Nephron progenitor cell (in vitro differentiated cells): ENCODE results near the gene GINS1.

Source experiments
- DNase-seq: peaks from one replicate; pipeline ENCODE4 v3.0.0; 2021
- H3K27ac Mint-ChIP-seq: 2 replicates; pipeline ENCODE4 v1.8.0; 2021; ENCODE audit warnings: mild to moderate bottlenecking, moderate library complexity, mixed read lengths
- H3K27me3 Mint-ChIP-seq: 2 replicates; pipeline ENCODE4 v1.8.0; 2021; ENCODE audit warnings: mild to moderate bottlenecking, low read depth, mixed read lengths; ENCODE audit not compliant: poor library complexity
- H3K36me3 Mint-ChIP-seq: 2 replicates; pipeline ENCODE4 v1.8.0; 2021; ENCODE audit warnings: low read depth, mixed read lengths
- H3K4me1 Mint-ChIP-seq: 2 replicates; pipeline ENCODE4 v1.8.0; 2021; ENCODE audit warnings: mixed read lengths
- H3K4me3 Mint-ChIP-seq: 2 replicates; pipeline ENCODE4 v1.8.0; 2021; ENCODE audit warnings: mild to moderate bottlenecking, moderate library complexity, mixed read lengths
- H3K9me3 Mint-ChIP-seq: 2 replicates; pipeline ENCODE4 v1.8.0; 2021; ENCODE audit warnings: mild to moderate bottlenecking, moderate library complexity, mixed read lengths
- TF ChIP-seq, protein P1 (sequence below): fragments of 200-600 bp; sonication (generic); IDR thresholded peaks from 2 replicates; pipeline ENCODE4 v1.5.0; 2021; ENCODE audit warnings: antibody characterized with exemption

GINS1 gene

DNA sequence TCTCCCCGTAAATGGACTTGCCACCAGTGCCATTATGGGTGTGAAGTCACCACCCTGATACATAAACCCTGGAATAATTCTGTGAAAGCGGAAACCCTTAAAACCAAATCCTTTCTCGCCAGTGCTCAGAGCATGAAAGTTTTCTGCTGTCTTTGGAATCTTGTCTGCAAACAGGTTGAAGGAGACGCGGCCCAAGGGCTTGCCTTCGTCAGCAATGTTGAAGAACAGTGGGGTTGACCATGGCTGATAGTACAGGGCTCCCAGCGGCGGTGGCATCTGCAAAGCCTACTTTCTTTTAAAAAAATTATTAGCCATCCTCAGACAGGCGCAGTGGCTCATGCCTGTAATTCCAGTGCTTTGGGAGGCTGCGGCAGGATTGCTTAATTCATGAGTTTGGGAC is 38.9 kb upstream of the GINS1 start:
- Mint-ChIP-seq H3K9me3 (peaks cover 64% of the 10 kb centered on the region), H3K36me3 (peaks cover 89% of the 10 kb centered on the region), H3K4me3 (no peak overlapping the region), H3K27ac (no peak overlapping the region), H3K27me3 (peaks cover 6% of the 10 kb centered on the region), H3K4me1 (no peaks in the 10 kb centered on the region)
- TF ChIP-seq, protein P1, sequence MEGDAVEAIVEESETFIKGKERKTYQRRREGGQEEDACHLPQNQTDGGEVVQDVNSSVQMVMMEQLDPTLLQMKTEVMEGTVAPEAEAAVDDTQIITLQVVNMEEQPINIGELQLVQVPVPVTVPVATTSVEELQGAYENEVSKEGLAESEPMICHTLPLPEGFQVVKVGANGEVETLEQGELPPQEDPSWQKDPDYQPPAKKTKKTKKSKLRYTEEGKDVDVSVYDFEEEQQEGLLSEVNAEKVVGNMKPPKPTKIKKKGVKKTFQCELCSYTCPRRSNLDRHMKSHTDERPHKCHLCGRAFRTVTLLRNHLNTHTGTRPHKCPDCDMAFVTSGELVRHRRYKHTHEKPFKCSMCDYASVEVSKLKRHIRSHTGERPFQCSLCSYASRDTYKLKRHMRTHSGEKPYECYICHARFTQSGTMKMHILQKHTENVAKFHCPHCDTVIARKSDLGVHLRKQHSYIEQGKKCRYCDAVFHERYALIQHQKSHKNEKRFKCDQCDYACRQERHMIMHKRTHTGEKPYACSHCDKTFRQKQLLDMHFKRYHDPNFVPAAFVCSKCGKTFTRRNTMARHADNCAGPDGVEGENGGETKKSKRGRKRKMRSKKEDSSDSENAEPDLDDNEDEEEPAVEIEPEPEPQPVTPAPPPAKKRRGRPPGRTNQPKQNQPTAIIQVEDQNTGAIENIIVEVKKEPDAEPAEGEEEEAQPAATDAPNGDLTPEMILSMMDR = no peak
- no peak for DNase-seq

DNA sequence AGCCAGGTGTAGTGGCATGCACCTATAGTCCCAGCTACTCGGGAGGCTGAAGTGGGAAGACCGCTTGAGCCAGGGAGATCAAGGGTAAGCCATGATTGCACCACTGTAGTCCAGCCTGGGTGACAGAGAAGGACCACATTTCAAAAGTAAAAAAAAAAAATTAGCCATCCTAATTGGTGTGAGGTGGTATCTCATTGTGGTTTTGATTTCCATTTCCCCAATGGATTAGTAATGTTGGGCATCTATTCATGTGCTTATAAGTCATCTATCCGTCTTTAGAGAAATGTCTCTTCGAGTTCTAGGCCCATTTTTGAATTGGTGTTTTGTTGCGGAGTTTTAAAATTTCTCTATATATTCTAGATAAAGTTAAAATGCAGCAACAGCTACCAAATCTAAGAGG is 38.5 kb upstream of the GINS1 start:
- no peak overlapping the region for H3K4me3 Mint-ChIP-seq
- peaks cover 66% of the 10 kb centered on the region for H3K9me3 Mint-ChIP-seq
- H3K4me1 Mint-ChIP-seq = no peaks in the 10 kb centered on the region
- peaks cover 6% of the 10 kb centered on the region for H3K27me3 Mint-ChIP-seq
- DNase-seq = no peak
- peaks cover 91% of the 10 kb centered on the region for H3K36me3 Mint-ChIP-seq
- TF ChIP-seq, protein P1 = no peak
- no peak overlapping the region for H3K27ac Mint-ChIP-seq

GRCh38 chr20:25369529-25369928 is 37.9 kb upstream of the GINS1 start:
- Mint-ChIP-seq H3K27ac (no peak overlapping the region), H3K9me3 (peaks cover 66% of the 10 kb centered on the region), H3K4me3 (no peak overlapping the region), H3K36me3 (peaks cover 91% of the 10 kb centered on the region), H3K27me3 (peaks cover 6% of the 10 kb centered on the region), H3K4me1 (no peaks in the 10 kb centered on the region)
- no peak for DNase-seq
- TF ChIP-seq, protein P1 = no peak

DNA sequence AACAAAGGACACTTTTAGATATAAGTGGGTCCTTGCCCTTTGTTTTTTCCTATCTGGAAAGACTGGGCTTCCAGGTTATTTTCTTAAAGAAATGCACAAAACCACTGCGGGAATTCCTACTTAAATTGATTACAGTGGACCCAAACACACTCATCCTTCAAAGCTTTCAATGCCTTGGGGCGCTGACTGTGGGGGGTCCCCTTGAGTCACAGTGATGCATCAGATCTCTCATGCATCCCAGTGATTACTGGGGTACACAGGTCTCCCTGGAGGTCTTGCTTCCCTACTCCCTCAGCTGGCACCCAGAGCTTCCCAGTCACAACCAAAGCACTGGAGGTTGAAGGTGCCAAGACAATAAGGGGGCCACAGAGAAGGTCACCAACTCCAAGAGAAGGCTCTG is 37.5 kb upstream of the GINS1 start:
- no peak overlapping the region for H3K4me3 Mint-ChIP-seq
- peaks cover 6% of the 10 kb centered on the region for H3K27me3 Mint-ChIP-seq
- TF ChIP-seq, protein P1 = no peak
- no peak for DNase-seq
- H3K9me3 Mint-ChIP-seq = peaks cover 67% of the 10 kb centered on the region
- H3K27ac Mint-ChIP-seq = no peak overlapping the region
- peaks cover 91% of the 10 kb centered on the region for H3K36me3 Mint-ChIP-seq
- no peaks in the 10 kb centered on the region for H3K4me1 Mint-ChIP-seq

GRCh38 chr20:25372584-25373336 is 34.7 kb upstream of the GINS1 start:
- peaks cover 94% of the 10 kb centered on the region for H3K36me3 Mint-ChIP-seq
- peaks cover 74% of the 10 kb centered on the region for H3K9me3 Mint-ChIP-seq
- H3K27ac Mint-ChIP-seq = no peak overlapping the region
- H3K4me3 Mint-ChIP-seq = no peak overlapping the region
- no peak for DNase-seq
- TF ChIP-seq, protein P1 = no peak
- no peaks in the 10 kb centered on the region for H3K4me1 Mint-ChIP-seq
- H3K27me3 Mint-ChIP-seq = peaks cover 12% of the 10 kb centered on the region

DNA sequence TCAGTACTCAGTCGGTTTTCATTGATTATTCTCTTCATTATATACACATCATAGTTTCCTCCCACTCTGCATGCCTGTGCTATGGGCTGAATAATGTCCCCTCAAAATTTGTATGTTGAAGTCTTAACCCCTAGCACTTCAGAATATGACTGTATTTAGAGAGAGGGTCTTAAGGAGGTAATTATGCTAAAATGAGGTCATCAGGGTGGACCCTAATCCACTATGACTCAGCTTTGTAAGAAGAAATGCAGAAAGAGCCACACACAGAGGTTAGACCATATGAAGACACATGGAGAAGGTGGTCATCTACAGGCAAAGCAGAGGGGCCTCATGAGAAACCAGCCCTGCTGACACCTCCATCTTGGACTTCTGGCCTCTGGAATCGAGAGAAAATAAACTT is 32.6 kb upstream of the GINS1 start:
- Mint-ChIP-seq H3K27me3 (peaks cover 12% of the 10 kb centered on the region), H3K9me3 (peaks cover 78% of the 10 kb centered on the region), H3K4me3 (no peak overlapping the region), H3K27ac (no peak overlapping the region), H3K36me3 (peaks cover 97% of the 10 kb centered on the region), H3K4me1 (peaks cover 15% of the 10 kb centered on the region)
- TF ChIP-seq, protein P1 = no peak
- no peak for DNase-seq
